ENCODE data around the gene CFP. TPM values are rescaled to one million over a fixed set of nuclear protein-coding genes. Genes with fewer than 3 reads are reported as not detected.

CFP gene
- total RNA-seq, 1 experiment from 2014 or later = 1.3 TPM

GRCh38 chrX:47574076-47574546 is 55.6 kb downstream of the CFP start:
- Histone ChIP-seq H3K36me3 (ENCODE audit: control insufficient read depth in 1 of 2, insufficient read depth in 2 of 2, low read length in 2 of 2) (0 out of 4 replicates have a peak, but pooled peaks cover 0 to 2% of the 10 kb centered on the region in 2 experiments), H3K4me2 (ENCODE audit: low read length) (no peak overlapping the region), H3K27ac (ENCODE audit: low read depth, low read length) (no peak overlapping the region), H3K4me1 (ENCODE audit: control insufficient read depth in 1 of 2, insufficient read depth in 2 of 2, low read length in 2 of 2) (peaks cover 4 to 31% of the 10 kb centered on the region in 2 experiments; a peak in 3 of 4 replicates), H3K27me3 (ENCODE audit: insufficient read depth, low read length) (no peaks in the 10 kb centered on the region), H3K9ac (ENCODE audit: low read length) (no peak overlapping the region), H3K9me3 (ENCODE audit: control insufficient read depth in 1 of 2, insufficient read depth in 1 of 2, low read depth in 1 of 2, low read length in 2 of 2) (no peaks in the 10 kb centered on the region), H3K4me3 (replicated peaks in 1 of 2; ENCODE audit: low read depth in 1 of 2, low read length in 2 of 2) (no peak overlapping the region), H3K79me2 (ENCODE audit: insufficient read depth, low read length) (no peaks in the 10 kb centered on the region), H2AFZ (ENCODE audit: low read depth, low read length, poor library complexity, severe bottlenecking) (no peak overlapping the region), H4K20me1 (ENCODE audit: insufficient read depth) (no peaks in the 10 kb centered on the region), H3K9me2 (ENCODE audit: insufficient read depth) (no peaks in the 10 kb centered on the region)
- DNase-seq (ENCODE audit: low read depth, low spot score) (no peak), ATAC-seq (no peak)
- BruUV-seq (replicated peaks) = no TSS peak
- POLR2A ChIA-PET = no interaction called here
- no peak for TF ChIP-seq YY1 (IDR thresholded peaks at IDR 0.05; ENCODE audit: extremely low read depth, insufficient replicate concordance, low read depth, low read length)
- TF ChIP-seq CBX3 (IDR thresholded peaks at IDR 0.05; ENCODE audit: low read depth) = no peak
- no peak for TF ChIP-seq ZNF274 (IDR thresholded peaks at IDR 0.05; ENCODE audit: low read depth, low read length)
- no peak for TF ChIP-seq TCF7L2 (IDR thresholded peaks at IDR 0.05; ENCODE audit: borderline replicate concordance, extremely low read depth, insufficient read depth, insufficient read length)
- TF ChIP-seq EZH2 (IDR thresholded peaks at IDR 0.05) = no peak
- no peak for TF ChIP-seq EGR1 (IDR thresholded peaks at IDR 0.05; ENCODE audit: low read depth)
- TF ChIP-seq FOSL1 (IDR thresholded peaks at IDR 0.05; ENCODE audit: low read depth) = no peak
- TF ChIP-seq MAX (IDR thresholded peaks at IDR 0.05) = no peak
- no peak for TF ChIP-seq REST (IDR thresholded peaks at IDR 0.05; ENCODE audit: low read depth)
- RAD21 ChIA-PET (ENCODE audit: low non-redundant PET in 1 of 2, low total read pairs in 2 of 2, uncharacterized antibody in 2 of 2, unreplicated experiment in 2 of 2) = no interaction called here
- CTCF ChIA-PET = no interaction called here
- intact Hi-C loops (cut with micrococcal nuclease) = no loop called here
